PFSK-1 (cell line): ENCODE measurements around the gene ZNF311.

Experiments used
- FOXP2 ChIP-seq: optimal IDR thresholded peaks from 2 replicates; pipeline ENCODE3; 2011; ENCODE audit warnings: borderline replicate concordance, control low read depth, inconsistent platforms; ENCODE audit not compliant: insufficient read depth; ENCODE audit errors: extremely low read length, extremely low read depth
- POLR2AphosphoS5 ChIP-seq: IDR thresholded peaks from 2 replicates; pipeline ENCODE4 v1.6.1; 2012; ENCODE audit warnings: low read depth, mild to moderate bottlenecking, control low read depth, low read length, moderate library complexity
- REST ChIP-seq, 2 experiments: IDR thresholded peaks; 2 replicates each; pipeline versions ENCODE4 v1.6.1 to v1.8.0; 2011 to 2012; ENCODE audit warnings: low read depth in 2 of 2, low read length in 2 of 2, control low read depth in 1 of 2, inconsistent platforms in 1 of 2, mild to moderate bottlenecking in 1 of 2, moderate library complexity in 1 of 2; ENCODE audit not compliant: insufficient read depth in 1 of 2
- SIN3A ChIP-seq: IDR thresholded peaks from 2 replicates; pipeline ENCODE4 v1.6.1; 2012; ENCODE audit warnings: mild to moderate bottlenecking, low read length, moderate library complexity, borderline replicate concordance; ENCODE audit not compliant: insufficient read depth
- TAF1 ChIP-seq: IDR thresholded peaks from 2 replicates; pipeline ENCODE4 v1.6.1; 2012; ENCODE audit warnings: low read length, control low read depth, borderline replicate concordance; ENCODE audit not compliant: insufficient read depth

The ZNF311 gene

GRCh38 chr6:28996844-28997510 is 8.1 kb downstream of the ZNF311 start:
- TF ChIP-seq REST (IDR thresholded peaks at IDR 0.05; ENCODE audit: insufficient read depth in 1 of 2, low read depth in 2 of 2, low read length in 2 of 2) (no peak), FOXP2 (no peak), TAF1 (no peak), POLR2AphosphoS5 (no peak), SIN3A (no peak)

- TF ChIP-seq FOXP2: no peak
- no peak for TF ChIP-seq SIN3A
- no peak for TF ChIP-seq TAF1
- TF ChIP-seq POLR2AphosphoS5: no peak
- no peak for TF ChIP-seq REST (IDR thresholded peaks at IDR 0.05; ENCODE audit: insufficient read depth in 1 of 2, low read depth in 2 of 2, low read length in 2 of 2)
Observed at GRCh38 chr6:28995093-28995650, 9.9 kb downstream of the ZNF311 start.

GRCh38 chr6:28988536-28989311 is 16.4 kb downstream of the ZNF311 start:
- TF ChIP-seq SIN3A (no peak), FOXP2 (no peak), REST (IDR thresholded peaks at IDR 0.05; ENCODE audit: insufficient read depth in 1 of 2, low read depth in 2 of 2, low read length in 2 of 2) (no peak), TAF1 (no peak), POLR2AphosphoS5 (no peak)

- 0 out of 4 replicates have a peak, but pooled peaks of 1 of the 2 experiments have one; percentile 11 for TF ChIP-seq REST (IDR thresholded peaks at IDR 0.05; ENCODE audit: insufficient read depth in 1 of 2, low read depth in 2 of 2, low read length in 2 of 2)
- TF ChIP-seq SIN3A: no peak; the same call in 1 of the 2 replicates
- peak; percentile 80; the same call in 1 of the 2 replicates for TF ChIP-seq POLR2AphosphoS5
- peak; percentile 76; the same call in 1 of the 2 replicates for TF ChIP-seq TAF1
- peak; percentile 9 for TF ChIP-seq FOXP2
Observed at GRCh38 chr6:28985462-28986164, 19.5 kb downstream of the ZNF311 start.
